Body of pancreas (tissue), 4 donors: ENCODE results near the gene NT5DC3. TPM values are rescaled to one million over a fixed set of nuclear protein-coding genes. Genes with fewer than 3 reads are reported as not detected.

Experiments used
- ATAC-seq: fragments of 150-250 bp; one replicate; pipeline ENCODE4 v1.9.1; 2016
- DNase-seq, 4 donors: peaks; one replicate each; pipeline ENCODE4 v3.0.0-alpha.2; 2019
- H3K27ac ChIP-seq, 4 donors: fragments of 200-600 bp; sonication (generic); 1 replicate in 3 of 4; 2 replicates in 1 of 4; pipeline versions ENCODE4 v1.5.1 to v1.6.1; 2016 to 2019; ENCODE audit warnings: mild to moderate bottlenecking in 1 of 4, mixed read lengths in 1 of 4, moderate library complexity in 1 of 4
- H3K27me3 ChIP-seq, 2 donors: fragments of 200-600 bp; sonication (generic); one replicate each; pipeline ENCODE4 v1.6.0; 2016; ENCODE audit warnings: mild to moderate bottlenecking in 1 of 2
- H3K36me3 ChIP-seq, 2 donors: fragments of 200-600 bp; sonication (generic); replicated peaks in 1 of 2; 2 replicates each; pipeline ENCODE4 v1.5.1; 2016; ENCODE audit warnings: low read depth in 2 of 2; ENCODE audit not compliant: insufficient read depth in 1 of 2
- H3K4me1 ChIP-seq: fragments of 200-600 bp; sonication (generic); one replicate; pipeline ENCODE4 v1.6.0; 2016
- H3K4me3 ChIP-seq, 2 donors: fragments of 200-600 bp; sonication (generic); 1 replicate in 1 of 2; 2 replicates in 1 of 2; pipeline ENCODE4 v1.5.1; 2016 to 2019
- H3K9me3 ChIP-seq, 3 donors: fragments of 200-600 bp; sonication (generic); 1 replicate in 2 of 3; 2 replicates in 1 of 3; pipeline ENCODE4 v1.5.1; 2016
- POLR2A ChIP-seq, 3 donors: fragments of 450-650 bp; IDR thresholded peaks; one replicate each; pipeline ENCODE4 v1.6.1; 2016; ENCODE audit warnings: antibody characterized with exemption in 3 of 3, mild to moderate bottlenecking in 2 of 3
- WGBS, 2 donors: methylation state at CpG; one replicate each; pipeline ENCODE4 v1.1.5; 2017; 5-methylcytosine and 5-hydroxymethylcytosine counted together
- intact Hi-C: fragments of 100-400 bp; cut with DNase I; formaldehyde crosslinking; loops from one replicate; pipeline ENCODE4 v1.15.1; 2023
- total RNA-seq, 2 donors: library from RNA; depleted of rRNA; stranded (reverse); fragments of >200 nt; gene quantifications; one replicate each; pipeline ENCODE4 v1.1.0, GENCODE V29; 2016
- TF ChIP-seq, protein P1 (sequence below), 7 experiments: fragments of 450-650 bp in 4 of 7; fragments of 200-600 bp in 3 of 7; sonication (generic) in 3 of 7; IDR thresholded peaks; one replicate each; pipeline ENCODE4 v1.5.1; 2016 to 2019; ENCODE audit warnings: antibody characterized with exemption in 7 of 7

NT5DC3 gene
- total RNA-seq, 2 donors from 2014 or later: 5.2 to 14.5 TPM

DNA sequence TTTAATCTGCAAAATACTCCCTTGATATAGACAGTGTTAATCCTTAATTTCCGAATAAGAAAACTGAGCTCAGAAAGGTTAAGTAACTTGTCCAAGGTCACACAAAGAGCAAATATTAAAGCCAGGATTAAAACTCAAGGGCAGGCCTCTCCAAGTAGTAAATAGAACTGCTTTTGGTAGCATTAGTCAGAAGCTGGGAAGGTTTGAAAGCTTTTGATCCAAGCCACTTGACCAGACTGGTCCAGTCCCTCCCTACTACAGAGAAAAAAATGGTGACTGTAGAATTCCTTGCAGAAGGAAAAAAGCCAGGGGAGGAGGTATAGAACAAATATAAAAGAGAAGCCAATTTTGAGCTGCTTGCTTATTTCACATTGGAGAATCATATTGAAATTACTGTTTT, 111.5 kb downstream of the NT5DC3 start:
- H3K36me3 ChIP-seq: no peaks in the 10 kb centered on the region
- ATAC-seq (no peak), DNase-seq (no peak)
- TF ChIP-seq, protein P1, sequence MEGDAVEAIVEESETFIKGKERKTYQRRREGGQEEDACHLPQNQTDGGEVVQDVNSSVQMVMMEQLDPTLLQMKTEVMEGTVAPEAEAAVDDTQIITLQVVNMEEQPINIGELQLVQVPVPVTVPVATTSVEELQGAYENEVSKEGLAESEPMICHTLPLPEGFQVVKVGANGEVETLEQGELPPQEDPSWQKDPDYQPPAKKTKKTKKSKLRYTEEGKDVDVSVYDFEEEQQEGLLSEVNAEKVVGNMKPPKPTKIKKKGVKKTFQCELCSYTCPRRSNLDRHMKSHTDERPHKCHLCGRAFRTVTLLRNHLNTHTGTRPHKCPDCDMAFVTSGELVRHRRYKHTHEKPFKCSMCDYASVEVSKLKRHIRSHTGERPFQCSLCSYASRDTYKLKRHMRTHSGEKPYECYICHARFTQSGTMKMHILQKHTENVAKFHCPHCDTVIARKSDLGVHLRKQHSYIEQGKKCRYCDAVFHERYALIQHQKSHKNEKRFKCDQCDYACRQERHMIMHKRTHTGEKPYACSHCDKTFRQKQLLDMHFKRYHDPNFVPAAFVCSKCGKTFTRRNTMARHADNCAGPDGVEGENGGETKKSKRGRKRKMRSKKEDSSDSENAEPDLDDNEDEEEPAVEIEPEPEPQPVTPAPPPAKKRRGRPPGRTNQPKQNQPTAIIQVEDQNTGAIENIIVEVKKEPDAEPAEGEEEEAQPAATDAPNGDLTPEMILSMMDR (IDR thresholded peaks at IDR 0.05): no peak
- no peak for TF ChIP-seq POLR2A (IDR thresholded peaks at IDR 0.05)
- no peak overlapping the region for H3K27ac ChIP-seq
- no peak overlapping the region for H3K4me3 ChIP-seq
- H3K4me1 ChIP-seq: no peaks in the 10 kb centered on the region
- no peaks in the 10 kb centered on the region for H3K27me3 ChIP-seq
- 27 to 33% methylated on average over 1 of the region's 1 CpG for WGBS, 2 donors
- H3K9me3 ChIP-seq: no peaks in the 10 kb centered on the region
- intact Hi-C loops: no loop called here

DNA sequence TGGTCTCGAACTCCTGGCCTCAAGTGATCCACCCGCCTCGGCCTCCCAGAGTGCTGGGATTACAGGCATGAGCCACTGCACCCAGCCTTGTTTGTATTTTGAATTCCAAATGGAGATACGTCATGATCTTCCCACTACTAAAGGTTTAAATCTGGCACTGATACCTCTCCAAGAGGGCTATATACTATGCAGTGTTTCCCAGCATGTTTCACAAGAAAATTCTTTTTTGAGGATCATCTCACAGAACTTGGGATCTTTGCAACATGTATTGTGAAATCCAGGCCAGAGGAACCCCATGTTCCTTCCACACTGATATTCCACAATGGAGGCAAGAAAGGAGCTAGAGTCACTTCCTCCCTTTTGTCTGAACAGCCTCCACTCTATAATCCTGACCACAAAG, 112.7 kb downstream of the NT5DC3 start:
- no peak overlapping the region for H3K4me3 ChIP-seq
- no peak for ATAC-seq
- DNase-seq: no peak
- H3K9me3 ChIP-seq: no peaks in the 10 kb centered on the region
- no peak overlapping the region for H3K27ac ChIP-seq
- intact Hi-C loops: no loop called here
- no peaks in the 10 kb centered on the region for H3K4me1 ChIP-seq
- no peaks in the 10 kb centered on the region for H3K27me3 ChIP-seq
- WGBS, 2 donors: 76 to 79% methylated on average over 4 of the region's 4 CpGs
- H3K36me3 ChIP-seq: no peaks in the 10 kb centered on the region
- no peak for TF ChIP-seq POLR2A (IDR thresholded peaks at IDR 0.05)
- TF ChIP-seq, protein P1 (IDR thresholded peaks at IDR 0.05): no peak

DNA sequence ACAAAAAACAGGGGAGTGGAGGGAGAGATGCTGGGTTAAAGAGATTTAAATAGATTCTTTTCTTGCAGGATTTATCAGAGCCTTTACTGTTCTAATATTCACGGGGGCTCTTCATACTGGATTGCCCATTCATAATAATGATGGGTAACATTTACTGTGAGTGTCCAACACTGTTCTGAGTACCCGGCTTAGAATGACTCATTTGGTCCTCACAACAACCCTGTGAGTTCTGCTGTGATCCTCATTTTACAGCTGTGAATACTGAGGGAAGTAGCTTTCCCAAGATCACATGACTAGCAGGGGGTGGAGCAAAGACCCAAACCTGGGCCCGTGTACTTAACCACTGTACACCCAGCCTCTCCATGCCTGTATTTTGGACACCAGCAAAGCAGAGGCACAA, 113.4 kb downstream of the NT5DC3 start:
- intact Hi-C loops: no loop called here
- TF ChIP-seq, protein P1 (IDR thresholded peaks at IDR 0.05): no peak
- no peak for TF ChIP-seq POLR2A (IDR thresholded peaks at IDR 0.05)
- Histone ChIP-seq H3K27ac (no peak overlapping the region), H3K9me3 (no peaks in the 10 kb centered on the region), H3K4me3 (no peak overlapping the region), H3K4me1 (no peaks in the 10 kb centered on the region), H3K36me3 (no peaks in the 10 kb centered on the region), H3K27me3 (no peaks in the 10 kb centered on the region)
- ATAC-seq: no peak
- DNase-seq: no peak
- WGBS, 2 donors: 61 to 62% methylated on average over 3 of the region's 3 CpGs

DNA sequence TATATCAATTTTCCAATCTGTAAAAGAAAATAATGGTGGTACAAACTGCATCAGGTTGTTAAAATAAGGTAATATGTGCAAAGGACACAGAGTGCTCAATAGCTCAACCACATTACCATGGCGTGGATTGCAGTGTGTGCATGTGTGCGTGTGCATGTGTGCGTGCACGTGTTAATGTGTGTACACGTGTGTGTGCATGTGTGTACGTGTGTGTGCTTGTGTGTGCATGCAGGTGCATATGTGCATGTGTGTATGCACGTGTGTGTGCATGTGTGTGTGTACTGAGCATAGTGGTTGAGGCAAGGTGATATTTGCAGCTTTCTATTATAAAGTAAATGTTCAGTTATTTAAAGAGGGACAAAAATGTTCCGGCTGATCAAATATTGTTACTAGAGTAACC, 115.6 kb downstream of the NT5DC3 start:
- ATAC-seq (no peak), DNase-seq (no peak)
- intact Hi-C loops: no loop called here
- TF ChIP-seq, protein P1 (IDR thresholded peaks at IDR 0.05): no peak
- no peak for TF ChIP-seq POLR2A (IDR thresholded peaks at IDR 0.05)
- WGBS, 2 donors: 74 to 75% methylated on average over 8 of the region's 8 CpGs
- Histone ChIP-seq H3K27me3 (no peaks in the 10 kb centered on the region), H3K9me3 (no peaks in the 10 kb centered on the region), H3K27ac (no peak overlapping the region), H3K4me1 (no peaks in the 10 kb centered on the region), H3K36me3 (no peaks in the 10 kb centered on the region), H3K4me3 (no peak overlapping the region)

Other genes starting within 250 kb of the NT5DC3 start
- 100 to 1,000 TPM; 216 to 628 TPM for gene HSP90B1, start 89.2 kb upstream of the NT5DC3 start, total RNA-seq
- gene TDG, start 124.6 kb upstream of the NT5DC3 start, total RNA-seq: 10 to 100 TPM; 13.2 to 17.5 TPM
- gene GLT8D2, start 209.0 kb upstream of the NT5DC3 start, total RNA-seq: 1 to 10 TPM in 1 of 2 donors, under 1 TPM in 1; 0.99 to 6.0 TPM
- 10 to 100 TPM; 14.5 to 15.8 TPM for gene HCFC2, start 223.3 kb upstream of the NT5DC3 start, total RNA-seq